ENCODE measurements around the gene SOCS3.

DNA sequence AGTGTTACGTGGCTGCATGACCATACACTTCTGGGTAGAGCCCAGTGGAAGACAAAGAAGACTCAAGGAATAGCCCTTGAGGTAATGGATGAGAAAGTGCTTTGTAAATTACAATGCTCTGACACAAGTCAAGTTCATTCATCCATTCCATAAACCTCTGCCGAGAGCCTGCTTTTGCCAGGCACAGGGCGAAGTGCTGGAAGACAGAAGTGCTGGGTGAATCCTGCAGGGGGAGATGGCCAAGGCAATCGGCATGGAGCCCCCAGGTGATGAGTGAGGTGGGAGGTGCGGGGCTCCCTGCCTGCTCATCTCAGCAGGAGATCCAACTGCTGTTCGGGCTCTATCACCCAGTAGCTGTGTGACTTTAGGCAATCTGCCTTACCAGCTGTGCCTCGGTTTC is 2.8 kb upstream of the SOCS3 start:
- TF ChIP-seq SETDB1 (IDR thresholded peaks at IDR 0.05; ENCODE audit: insufficient read length, low read length) (no peak), RBAK (tag by site-specific recombination; IDR thresholded peaks at IDR 0.05) (no peak), REST (tag by site-specific recombination; IDR thresholded peaks at IDR 0.05) (no peak), ZFHX2 (tag by site-specific recombination; conservative IDR thresholded peaks at IDR 0.05) (no peak), ZFP3 (tag by site-specific recombination; IDR thresholded peaks at IDR 0.05; ENCODE audit: low read depth) (no peak), ZNF112 (tag by site-specific recombination; IDR thresholded peaks at IDR 0.05) (no peak), PATZ1 (tag by site-specific recombination; IDR thresholded peaks at IDR 0.05) (no peak)
- TF ChIP-seq, protein P1, sequence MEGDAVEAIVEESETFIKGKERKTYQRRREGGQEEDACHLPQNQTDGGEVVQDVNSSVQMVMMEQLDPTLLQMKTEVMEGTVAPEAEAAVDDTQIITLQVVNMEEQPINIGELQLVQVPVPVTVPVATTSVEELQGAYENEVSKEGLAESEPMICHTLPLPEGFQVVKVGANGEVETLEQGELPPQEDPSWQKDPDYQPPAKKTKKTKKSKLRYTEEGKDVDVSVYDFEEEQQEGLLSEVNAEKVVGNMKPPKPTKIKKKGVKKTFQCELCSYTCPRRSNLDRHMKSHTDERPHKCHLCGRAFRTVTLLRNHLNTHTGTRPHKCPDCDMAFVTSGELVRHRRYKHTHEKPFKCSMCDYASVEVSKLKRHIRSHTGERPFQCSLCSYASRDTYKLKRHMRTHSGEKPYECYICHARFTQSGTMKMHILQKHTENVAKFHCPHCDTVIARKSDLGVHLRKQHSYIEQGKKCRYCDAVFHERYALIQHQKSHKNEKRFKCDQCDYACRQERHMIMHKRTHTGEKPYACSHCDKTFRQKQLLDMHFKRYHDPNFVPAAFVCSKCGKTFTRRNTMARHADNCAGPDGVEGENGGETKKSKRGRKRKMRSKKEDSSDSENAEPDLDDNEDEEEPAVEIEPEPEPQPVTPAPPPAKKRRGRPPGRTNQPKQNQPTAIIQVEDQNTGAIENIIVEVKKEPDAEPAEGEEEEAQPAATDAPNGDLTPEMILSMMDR (tag by site-specific recombination; IDR thresholded peaks at IDR 0.05), result no peak
